ENCODE data around the gene TAS2R16. TPM values are rescaled to one million over a fixed set of nuclear protein-coding genes. Genes with fewer than 3 reads are reported as not detected.

Gene TAS2R16
- total RNA-seq, 1 experiment from 2014 or later = not detected

DNA sequence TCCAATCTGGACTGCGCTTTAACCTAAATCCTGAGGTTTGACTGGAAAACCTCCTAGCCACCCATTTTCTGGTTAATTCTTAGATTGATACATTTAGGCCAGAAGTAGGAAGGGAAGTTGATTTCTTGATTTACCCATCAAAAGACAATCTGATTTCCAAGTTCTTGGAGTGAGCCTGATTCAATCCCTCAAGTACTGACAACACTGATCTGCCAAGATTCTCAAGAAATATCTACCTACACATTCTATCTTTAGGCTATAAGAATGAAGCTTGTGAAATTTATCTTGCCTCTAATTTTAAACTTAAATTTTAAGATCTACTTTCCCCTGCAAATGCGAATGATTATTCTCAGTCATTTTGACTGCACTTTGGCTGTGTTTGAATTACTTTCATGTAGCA lies 5.9 kb downstream of the TAS2R16 start:
- TF ChIP-seq CTCF (conservative IDR thresholded peaks at IDR 0.05) = no peak
- no peak overlapping the region for H2AFZ ChIP-seq (ENCODE audit: low read length)
- H3K23me2 ChIP-seq (ENCODE audit: insufficient read length, low read depth, low read length, poor library complexity, severe bottlenecking) = no peaks in the 10 kb centered on the region
- no peak overlapping the region for H3K23ac ChIP-seq (ENCODE audit: insufficient read length, low read depth, low read length)
- no peaks in the 10 kb centered on the region for H3K79me1 ChIP-seq (ENCODE audit: insufficient read depth, low read depth, low read length, poor library complexity, severe bottlenecking)
- peaks cover 2% of the 10 kb centered on the region; the same call in 1 of the 2 replicates for H3K79me2 ChIP-seq (ENCODE audit: insufficient read depth, low read length)
- H3K9me3 ChIP-seq (ENCODE audit: control insufficient read depth, low read depth, low read length) = no peaks in the 10 kb centered on the region
- H3K27ac Mint-ChIP-seq = no peak overlapping the region
- H4K20me1 ChIP-seq (ENCODE audit: control insufficient read depth, insufficient read depth, insufficient read length) = no peaks in the 10 kb centered on the region
- no peak overlapping the region for H3K18ac ChIP-seq (ENCODE audit: insufficient read length, low read depth, low read length)
- no peak overlapping the region for H2BK20ac ChIP-seq (ENCODE audit: low read depth, low read length, poor library complexity, severe bottlenecking)
- no peak for DNase-seq
- peaks cover 21 to 27% of the 10 kb centered on the region in 2 experiments for H3K4me1 Mint-ChIP-seq
- no peak overlapping the region for H3K4me2 ChIP-seq (ENCODE audit: insufficient read depth, insufficient read length, low read length)
- H2BK5ac ChIP-seq (ENCODE audit: insufficient read length, low read length) = no peak overlapping the region
- H3K4me3 Mint-ChIP-seq = no peak overlapping the region
- H3K4me1 ChIP-seq (ENCODE audit: insufficient read depth, low read length) = no peaks in the 10 kb centered on the region
- no peak overlapping the region for H3T11ph ChIP-seq (ENCODE audit: low read length)
- H4K5ac ChIP-seq (ENCODE audit: insufficient read length, low read depth, low read length) = no peak overlapping the region
- H3K9me3 Mint-ChIP-seq = 0 out of 5 replicates have a peak, but pooled peaks cover 0 to 2% of the 10 kb centered on the region in 2 experiments
- H4K91ac ChIP-seq (ENCODE audit: insufficient read length, low read depth, low read length) = no peak overlapping the region
- H3K9ac ChIP-seq (ENCODE audit: extremely low read depth, insufficient read length, low read length) = no peak overlapping the region
- no peak overlapping the region for H3K4ac ChIP-seq (ENCODE audit: low read depth, low read length)
- H2BK15ac ChIP-seq (ENCODE audit: low read depth, low read length) = no peak overlapping the region
- H3K56ac ChIP-seq (ENCODE audit: insufficient read length, low read depth, low read length) = no peak overlapping the region
- no CpG with 5 or more reads among the region's 2 CpGs for WGBS (ENCODE audit: extremely low coverage, insufficient read length, low lambda C conversion rate)
- H2AK5ac ChIP-seq (ENCODE audit: insufficient read length, low read length) = no peak overlapping the region
- H4K8ac ChIP-seq (replicated peaks; ENCODE audit: insufficient read length, low read depth, low read length) = no peak overlapping the region
- H3K27me3 Mint-ChIP-seq (ENCODE audit: low read depth) = no peaks in the 10 kb centered on the region
- no peak overlapping the region for H2BK120ac ChIP-seq (ENCODE audit: low read depth, low read length, poor library complexity, severe bottlenecking)
- no peaks in the 10 kb centered on the region for H3K27me3 ChIP-seq (ENCODE audit: insufficient read depth, low read length)
- H2BK12ac ChIP-seq (ENCODE audit: insufficient read length, low read depth, low read length) = no peak overlapping the region
- H3K36me3 Mint-ChIP-seq (ENCODE audit: insufficient read depth in 1 of 3, low read depth in 3 of 3) = peaks cover 0 to 3% (median 0%) of the 10 kb centered on the region in 3 experiments; a peak in 2 of 7 replicates
- no peak overlapping the region for H3K14ac ChIP-seq (ENCODE audit: insufficient read depth, low read length)
- H3K27ac ChIP-seq (ENCODE audit: insufficient read length, low read depth, low read length) = no peak overlapping the region
